GM12873 (cell line): ENCODE measurements around the gene SHROOM3.

ENCODE experiments used
- TF ChIP-seq, protein P1 (sequence below): IDR thresholded peaks from 2 replicates; pipeline ENCODE4 v1.5.1; 2012; ENCODE audit warnings: low read depth, mild to moderate bottlenecking, moderate library complexity, low read length, control low read depth; ENCODE audit not compliant: insufficient read depth; ENCODE audit errors: missing control alignments

The SHROOM3 gene

DNA sequence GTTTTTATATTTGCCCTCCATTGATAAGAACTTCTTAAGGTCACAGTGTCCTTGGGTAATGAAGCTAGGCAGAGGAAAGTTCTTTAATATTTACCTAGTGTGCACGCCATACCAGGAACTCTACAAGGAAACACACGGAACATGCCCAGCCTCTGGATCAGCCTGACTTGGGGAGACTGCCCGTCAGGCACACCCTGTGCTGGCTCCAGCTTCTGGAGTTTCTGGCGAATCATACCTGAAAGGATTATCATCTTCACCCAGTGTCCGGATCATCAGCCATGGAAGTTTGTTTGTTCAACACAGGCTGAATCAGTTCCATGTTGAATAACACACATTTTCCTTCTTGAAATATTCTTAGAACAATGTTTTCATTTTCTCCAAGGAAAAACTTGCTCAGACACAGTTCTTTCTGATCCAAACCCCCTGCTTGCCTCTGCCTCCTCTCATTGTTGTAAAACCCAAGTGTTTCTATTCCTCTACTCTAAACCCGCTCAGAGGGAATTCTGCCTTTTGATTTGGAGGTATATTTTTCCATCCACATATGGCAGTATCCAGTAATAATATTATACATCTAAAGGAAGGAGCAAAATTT is 176.7 kb downstream of the SHROOM3 start:
- TF ChIP-seq, protein P1, sequence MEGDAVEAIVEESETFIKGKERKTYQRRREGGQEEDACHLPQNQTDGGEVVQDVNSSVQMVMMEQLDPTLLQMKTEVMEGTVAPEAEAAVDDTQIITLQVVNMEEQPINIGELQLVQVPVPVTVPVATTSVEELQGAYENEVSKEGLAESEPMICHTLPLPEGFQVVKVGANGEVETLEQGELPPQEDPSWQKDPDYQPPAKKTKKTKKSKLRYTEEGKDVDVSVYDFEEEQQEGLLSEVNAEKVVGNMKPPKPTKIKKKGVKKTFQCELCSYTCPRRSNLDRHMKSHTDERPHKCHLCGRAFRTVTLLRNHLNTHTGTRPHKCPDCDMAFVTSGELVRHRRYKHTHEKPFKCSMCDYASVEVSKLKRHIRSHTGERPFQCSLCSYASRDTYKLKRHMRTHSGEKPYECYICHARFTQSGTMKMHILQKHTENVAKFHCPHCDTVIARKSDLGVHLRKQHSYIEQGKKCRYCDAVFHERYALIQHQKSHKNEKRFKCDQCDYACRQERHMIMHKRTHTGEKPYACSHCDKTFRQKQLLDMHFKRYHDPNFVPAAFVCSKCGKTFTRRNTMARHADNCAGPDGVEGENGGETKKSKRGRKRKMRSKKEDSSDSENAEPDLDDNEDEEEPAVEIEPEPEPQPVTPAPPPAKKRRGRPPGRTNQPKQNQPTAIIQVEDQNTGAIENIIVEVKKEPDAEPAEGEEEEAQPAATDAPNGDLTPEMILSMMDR = no peak

DNA sequence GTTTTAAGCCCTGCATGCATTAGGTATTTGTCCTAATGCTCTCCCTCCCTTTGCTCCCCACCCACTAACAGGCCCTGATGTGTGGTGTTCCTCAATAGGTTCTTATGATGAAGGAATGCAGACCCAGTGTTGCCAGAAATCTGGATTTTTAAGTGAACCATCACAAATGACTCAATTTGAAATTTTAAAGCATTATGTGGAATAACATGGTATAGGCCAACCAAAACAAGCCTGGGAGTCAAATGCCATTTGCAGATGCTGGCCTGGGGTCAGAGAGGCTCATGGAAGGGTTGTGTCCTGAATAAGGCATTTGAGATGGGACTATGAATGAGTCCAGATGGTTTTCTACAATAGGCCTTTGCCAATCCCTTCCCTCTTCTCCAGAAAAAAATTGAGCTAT is 179.6 kb downstream of the SHROOM3 start:
- TF ChIP-seq, protein P1 = no peak

DNA sequence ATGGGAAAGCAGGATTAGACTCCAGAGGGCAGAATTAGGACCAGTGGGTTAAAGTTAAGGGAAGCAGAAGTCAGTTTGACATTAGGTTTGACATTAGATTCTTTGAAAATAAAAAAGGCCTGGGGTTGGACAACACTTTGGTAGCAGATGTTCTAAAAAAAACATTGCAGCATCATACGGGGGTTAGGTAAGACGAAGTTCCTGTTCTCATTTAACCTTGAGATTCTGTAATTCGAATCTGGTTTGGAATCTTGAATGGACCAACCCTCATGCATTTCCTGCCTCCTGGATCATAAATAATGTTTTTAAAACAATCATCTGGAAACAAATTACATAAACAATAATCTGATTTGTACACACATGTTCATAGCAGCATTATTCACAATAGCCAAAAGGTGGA is 181.0 kb downstream of the SHROOM3 start:
- TF ChIP-seq, protein P1 = no peak

DNA sequence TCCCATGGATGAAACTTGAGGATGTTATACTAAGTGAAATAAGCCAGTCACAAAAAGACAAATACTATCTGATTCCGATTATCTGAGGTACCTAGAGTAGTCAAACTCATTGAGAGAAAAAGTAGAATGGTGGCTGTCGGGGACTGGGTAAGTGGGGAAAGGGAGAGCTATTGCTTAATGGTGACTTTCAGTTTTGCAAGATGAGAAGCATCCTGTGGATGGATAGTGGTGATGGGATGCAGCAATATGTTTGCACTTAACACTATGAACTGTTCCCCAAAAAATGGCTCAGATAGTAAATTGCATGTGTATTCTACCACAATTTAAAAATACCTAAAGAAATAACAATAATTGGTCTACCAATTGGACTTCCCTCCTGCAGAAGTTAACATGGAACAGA is 181.5 kb downstream of the SHROOM3 start:
- TF ChIP-seq, protein P1 = no peak

DNA sequence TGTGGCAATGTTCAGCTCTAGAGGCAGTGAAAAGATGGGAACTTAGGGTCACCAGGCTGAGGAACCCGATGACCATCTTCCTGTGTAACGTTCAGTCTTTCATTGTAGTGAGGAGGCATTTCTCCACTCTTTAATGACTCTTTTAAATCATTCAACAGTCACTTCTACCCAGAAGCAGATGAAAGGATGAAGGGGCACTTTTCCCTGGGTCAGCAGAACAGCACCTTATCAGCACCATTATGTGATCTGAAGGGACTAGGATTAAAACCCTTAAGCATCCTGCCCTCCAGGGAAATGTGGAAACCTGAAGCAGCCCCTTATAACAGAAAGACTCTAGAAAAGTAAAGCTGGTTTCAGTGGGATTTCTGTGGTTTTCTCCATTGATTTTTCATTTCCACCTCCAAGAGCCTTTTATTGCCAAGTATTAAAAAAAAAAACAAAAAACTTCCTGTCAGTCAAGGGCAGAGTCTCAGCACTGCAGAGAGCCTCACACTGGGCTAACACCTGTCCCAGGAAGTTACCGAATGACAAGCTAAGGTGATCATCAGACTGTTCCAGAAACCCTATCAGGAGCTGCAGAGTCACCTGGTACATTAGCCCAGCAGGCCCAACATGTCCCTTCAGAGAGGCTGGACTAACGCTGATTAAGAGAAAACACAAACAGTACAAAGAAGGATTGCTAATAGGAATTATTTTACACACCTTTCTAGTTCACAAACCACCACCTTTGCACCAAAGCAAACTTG is 185.9 kb downstream of the SHROOM3 start:
- TF ChIP-seq, protein P1 = no peak

DNA sequence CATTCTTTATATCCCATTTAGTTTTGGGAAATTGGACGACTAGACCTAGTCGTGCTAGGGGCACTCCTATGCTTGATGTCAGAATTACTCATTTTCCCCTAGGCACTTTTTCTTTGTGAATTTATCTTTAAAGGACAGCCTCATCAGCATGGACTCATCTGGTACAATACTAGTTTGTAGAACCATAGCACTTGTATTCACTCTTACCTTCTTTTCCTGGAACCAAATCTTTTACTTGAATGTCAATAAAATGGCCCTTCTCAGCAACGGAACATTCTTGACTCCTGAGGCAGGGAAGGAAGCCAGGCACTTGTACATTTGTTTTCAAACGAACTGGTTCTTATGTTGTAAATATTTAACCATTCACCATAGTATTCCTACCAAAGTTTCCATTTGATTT is 187.1 kb downstream of the SHROOM3 start:
- TF ChIP-seq, protein P1 = no peak

DNA sequence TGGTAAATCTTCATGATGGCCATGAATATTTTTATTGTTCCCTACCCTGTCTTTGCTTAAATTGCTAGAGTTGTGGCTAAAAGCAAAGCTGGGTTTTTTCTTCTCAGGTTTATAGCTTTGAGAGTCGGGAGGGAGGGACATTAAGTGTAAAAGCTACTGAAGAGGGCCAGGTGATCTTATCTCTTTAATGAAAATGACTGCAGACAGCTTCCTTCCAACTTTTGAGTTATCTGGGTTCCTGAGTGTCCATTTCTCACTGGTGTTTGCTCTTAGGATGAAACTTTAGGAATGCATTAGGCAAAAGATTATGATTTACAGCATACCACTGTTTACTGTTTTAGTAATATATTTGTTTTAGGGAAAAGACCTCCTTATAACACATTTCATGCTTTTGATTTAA is 187.7 kb downstream of the SHROOM3 start:
- TF ChIP-seq, protein P1 = no peak
